ENCODE results near the gene PTPN22.

Gene PTPN22

DNA sequence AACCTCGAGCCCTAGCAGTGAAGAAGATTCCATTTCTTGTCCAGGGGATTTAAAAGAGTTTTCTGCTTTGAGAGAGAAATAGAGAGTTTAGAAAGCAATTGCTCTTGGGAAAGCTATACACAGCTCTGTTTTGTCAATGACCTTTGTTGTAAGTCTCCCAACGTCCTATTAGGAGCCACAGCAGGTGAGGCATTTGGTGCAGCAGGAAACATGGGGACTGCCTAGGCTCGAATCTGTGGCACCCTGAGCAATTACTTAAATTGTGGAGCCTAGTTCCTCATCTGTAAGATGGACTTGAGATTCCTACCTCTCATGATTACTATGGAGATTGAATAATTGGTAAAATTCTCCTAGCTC lies 41.8 kb upstream of the PTPN22 start:
- H3K36me3 ChIP-seq (ENCODE audit: control insufficient read depth, insufficient read depth, low read length), result peaks cover 13% of the 10 kb centered on the region
- no peak for DNase-seq (ENCODE audit: extremely low read depth, insufficient read length)
- no peak overlapping the region for H3K4me3 ChIP-seq (replicated peaks; ENCODE audit: low read depth, low read length)

GRCh38 chr1:113912594-113913311 lies 41.2 kb upstream of the PTPN22 start:
- TF ChIP-seq, protein P1, sequence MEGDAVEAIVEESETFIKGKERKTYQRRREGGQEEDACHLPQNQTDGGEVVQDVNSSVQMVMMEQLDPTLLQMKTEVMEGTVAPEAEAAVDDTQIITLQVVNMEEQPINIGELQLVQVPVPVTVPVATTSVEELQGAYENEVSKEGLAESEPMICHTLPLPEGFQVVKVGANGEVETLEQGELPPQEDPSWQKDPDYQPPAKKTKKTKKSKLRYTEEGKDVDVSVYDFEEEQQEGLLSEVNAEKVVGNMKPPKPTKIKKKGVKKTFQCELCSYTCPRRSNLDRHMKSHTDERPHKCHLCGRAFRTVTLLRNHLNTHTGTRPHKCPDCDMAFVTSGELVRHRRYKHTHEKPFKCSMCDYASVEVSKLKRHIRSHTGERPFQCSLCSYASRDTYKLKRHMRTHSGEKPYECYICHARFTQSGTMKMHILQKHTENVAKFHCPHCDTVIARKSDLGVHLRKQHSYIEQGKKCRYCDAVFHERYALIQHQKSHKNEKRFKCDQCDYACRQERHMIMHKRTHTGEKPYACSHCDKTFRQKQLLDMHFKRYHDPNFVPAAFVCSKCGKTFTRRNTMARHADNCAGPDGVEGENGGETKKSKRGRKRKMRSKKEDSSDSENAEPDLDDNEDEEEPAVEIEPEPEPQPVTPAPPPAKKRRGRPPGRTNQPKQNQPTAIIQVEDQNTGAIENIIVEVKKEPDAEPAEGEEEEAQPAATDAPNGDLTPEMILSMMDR (IDR thresholded peaks at IDR 0.05; ENCODE audit: insufficient read depth, low read length, poor library complexity, severe bottlenecking), result no peak
- Histone ChIP-seq H3K27me3 (replicated peaks; ENCODE audit: control insufficient read depth, insufficient read depth, low read length) (no peaks in the 10 kb centered on the region), H3K4me3 (replicated peaks; ENCODE audit: low read depth, low read length) (no peak overlapping the region), H3K36me3 (ENCODE audit: control insufficient read depth, insufficient read depth, low read length) (peaks cover 14% of the 10 kb centered on the region)
- DNase-seq (ENCODE audit: extremely low read depth, insufficient read length), result no peak

More for the DNA sequence above, 41.8 kb upstream of the PTPN22 start:
- TF ChIP-seq, protein P1 (IDR thresholded peaks at IDR 0.05; ENCODE audit: insufficient read depth, low read length, poor library complexity, severe bottlenecking), result no peak
- H3K27me3 ChIP-seq (replicated peaks; ENCODE audit: control insufficient read depth, insufficient read depth, low read length), result no peaks in the 10 kb centered on the region

GRCh38 chr1:113905435-113905861 lies 33.9 kb upstream of the PTPN22 start:
- DNase-seq (ENCODE audit: extremely low read depth, insufficient read length), result no peak
- Histone ChIP-seq H3K27me3 (replicated peaks; ENCODE audit: control insufficient read depth, insufficient read depth, low read length) (no peaks in the 10 kb centered on the region), H3K4me3 (replicated peaks; ENCODE audit: low read depth, low read length) (peak overlapping the region; percentile 84), H3K36me3 (ENCODE audit: control insufficient read depth, insufficient read depth, low read length) (peaks cover 8% of the 10 kb centered on the region)
- TF ChIP-seq, protein P1 (IDR thresholded peaks at IDR 0.05; ENCODE audit: insufficient read depth, low read length, poor library complexity, severe bottlenecking), result no peak

- H3K27me3 ChIP-seq (replicated peaks; ENCODE audit: control insufficient read depth, insufficient read depth, low read length), result no peaks in the 10 kb centered on the region
- peaks cover 12% of the 10 kb centered on the region for H3K36me3 ChIP-seq (ENCODE audit: control insufficient read depth, insufficient read depth, low read length)
- H3K4me3 ChIP-seq (replicated peaks; ENCODE audit: low read depth, low read length), result peak within 1 kb of the TSS; percentile 85
- TF ChIP-seq, protein P1 (IDR thresholded peaks at IDR 0.05; ENCODE audit: insufficient read depth, low read length, poor library complexity, severe bottlenecking), result peak; percentile 81
- peak; percentile 100 for DNase-seq (ENCODE audit: extremely low read depth, insufficient read length)
Observed at GRCh38 chr1:113904674-113905434, 33.3 kb upstream of the PTPN22 start, which contains the start of the genes AP4B1 and DCLRE1B. AP4B1 (minus strand) TSS chr1:113904799; CDS start chr1:113904717, 82 bp downstream. DCLRE1B (plus strand) TSS chr1:113905326; CDS start chr1:113905587, 261 bp downstream.

- TF ChIP-seq, protein P1 (IDR thresholded peaks at IDR 0.05; ENCODE audit: insufficient read depth, low read length, poor library complexity, severe bottlenecking), result no peak
- H3K4me3 ChIP-seq (replicated peaks; ENCODE audit: low read depth, low read length), result peak overlapping the region; percentile 85
- DNase-seq (ENCODE audit: extremely low read depth, insufficient read length), result no peak
- no peaks in the 10 kb centered on the region for H3K27me3 ChIP-seq (replicated peaks; ENCODE audit: control insufficient read depth, insufficient read depth, low read length)
- H3K36me3 ChIP-seq (ENCODE audit: control insufficient read depth, insufficient read depth, low read length), result peaks cover 14% of the 10 kb centered on the region
Observed at GRCh38 chr1:113904293-113904673, 32.8 kb upstream of the PTPN22 start.
